ENCODE results near the gene DNAAF5. TPM values are rescaled to one million over a fixed set of nuclear protein-coding genes. Genes with fewer than 3 reads are reported as not detected.

DNAAF5 gene
- total RNA-seq = 21.8 TPM

GRCh38 chr7:726084-726853 lies at the start of gene DNAAF5:
Gene DNAAF5 (plus strand): TSS chr7:726699. CDS start chr7:726721, 22 bp downstream.
- peak; percentile 88 for ATAC-seq

DNA sequence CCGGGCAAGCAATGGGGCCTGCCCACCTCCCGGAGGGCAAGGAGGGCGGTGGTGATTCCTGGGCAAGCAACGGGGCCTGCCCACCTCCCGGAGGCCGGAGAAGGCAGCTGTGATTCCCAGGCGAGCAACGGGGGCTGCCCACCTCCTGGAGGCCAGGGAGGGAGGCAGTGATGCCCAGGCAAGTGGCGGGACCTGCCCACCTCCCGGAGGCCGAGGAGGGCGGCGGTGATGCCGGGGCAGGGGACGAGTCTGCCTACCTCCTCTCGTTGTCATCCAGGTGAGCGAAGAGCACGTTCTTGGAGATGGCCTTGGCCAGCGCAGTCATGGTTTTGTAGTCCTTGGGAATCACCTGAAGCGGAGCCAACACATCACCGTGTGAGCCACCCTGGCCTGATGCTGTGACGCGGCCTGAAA lies 49.5 kb upstream of the DNAAF5 start:
- ATAC-seq = no peak

- ATAC-seq = no peak
These were observed 45.9 kb upstream of the DNAAF5 start for GRCh38 chr7:680411-681127.

DNA sequence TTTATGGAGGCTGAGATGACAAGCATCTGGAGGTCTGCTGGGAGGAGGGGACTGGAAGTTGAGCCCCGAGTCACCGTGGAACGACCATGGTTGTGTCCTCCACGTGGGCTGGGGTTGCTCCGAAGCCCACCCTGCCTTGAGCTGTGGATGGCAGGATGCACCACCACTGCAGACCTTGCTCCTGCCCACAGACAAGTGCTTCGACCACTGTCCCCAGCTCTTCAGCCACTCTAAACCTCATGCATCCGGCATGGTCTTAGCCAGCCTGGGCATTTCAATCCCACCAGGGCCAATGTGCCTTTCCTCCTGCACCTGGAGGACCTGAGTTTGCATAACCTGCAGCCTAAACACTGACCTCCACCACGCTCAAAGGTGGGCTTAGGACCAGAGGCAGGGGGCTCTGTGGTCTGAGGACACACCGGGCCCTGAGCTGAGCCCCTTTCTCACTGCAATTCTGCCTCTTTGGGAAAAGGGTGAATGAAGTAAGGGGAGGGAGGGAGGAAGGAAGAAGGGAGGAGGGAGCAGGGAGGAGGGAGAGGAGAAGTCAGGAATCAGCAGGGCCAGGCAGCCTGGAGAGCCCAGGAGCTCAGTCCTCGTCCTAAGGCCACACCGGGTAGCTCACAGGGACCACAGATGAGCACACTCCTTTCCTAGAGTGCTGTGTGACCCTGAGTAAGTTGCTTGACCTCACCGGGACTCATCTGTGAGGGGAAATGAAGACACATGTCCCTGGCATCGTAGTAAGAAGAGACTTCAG lies 44.8 kb upstream of the DNAAF5 start:
- ATAC-seq = no peak

GRCh38 chr7:682810-683209 lies 43.7 kb upstream of the DNAAF5 start:
- no peak for ATAC-seq

DNA sequence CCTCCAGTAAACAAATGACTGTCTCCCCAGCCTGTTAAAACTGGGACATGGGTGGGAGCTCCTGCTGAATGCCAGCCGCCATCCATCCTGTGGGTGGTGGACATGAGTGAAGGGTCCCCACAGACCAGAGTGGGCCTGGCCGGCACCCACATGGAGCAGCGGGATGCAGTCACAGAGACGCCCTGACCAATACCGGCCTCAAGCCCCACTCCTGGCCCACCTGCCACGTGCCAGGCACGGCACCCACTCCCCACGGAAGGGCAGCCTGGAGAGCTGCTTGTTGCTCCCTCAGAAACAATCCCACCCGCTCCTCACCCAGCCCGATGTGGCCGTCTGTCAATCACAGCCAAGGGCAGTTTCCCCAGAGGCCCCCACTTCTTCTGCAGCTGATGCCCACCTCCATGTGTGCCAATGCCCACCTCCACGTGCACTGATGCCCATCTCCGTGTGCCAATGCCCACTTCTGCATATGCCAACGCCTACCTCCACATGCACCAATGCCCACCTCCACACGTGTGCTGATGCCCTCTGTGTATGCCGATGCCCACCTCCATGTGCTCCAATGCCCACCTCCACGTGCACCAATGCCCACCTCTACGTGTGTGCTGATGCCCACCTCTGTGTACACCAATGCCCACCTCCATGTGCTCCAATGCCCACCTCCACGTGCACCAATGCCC lies 42.8 kb upstream of the DNAAF5 start:
- no peak for ATAC-seq

- no peak for ATAC-seq
These were observed 42.1 kb upstream of the DNAAF5 start for GRCh38 chr7:684416-684815.

- no peak for ATAC-seq
These were observed 41.0 kb upstream of the DNAAF5 start for GRCh38 chr7:685540-685939.

DNA sequence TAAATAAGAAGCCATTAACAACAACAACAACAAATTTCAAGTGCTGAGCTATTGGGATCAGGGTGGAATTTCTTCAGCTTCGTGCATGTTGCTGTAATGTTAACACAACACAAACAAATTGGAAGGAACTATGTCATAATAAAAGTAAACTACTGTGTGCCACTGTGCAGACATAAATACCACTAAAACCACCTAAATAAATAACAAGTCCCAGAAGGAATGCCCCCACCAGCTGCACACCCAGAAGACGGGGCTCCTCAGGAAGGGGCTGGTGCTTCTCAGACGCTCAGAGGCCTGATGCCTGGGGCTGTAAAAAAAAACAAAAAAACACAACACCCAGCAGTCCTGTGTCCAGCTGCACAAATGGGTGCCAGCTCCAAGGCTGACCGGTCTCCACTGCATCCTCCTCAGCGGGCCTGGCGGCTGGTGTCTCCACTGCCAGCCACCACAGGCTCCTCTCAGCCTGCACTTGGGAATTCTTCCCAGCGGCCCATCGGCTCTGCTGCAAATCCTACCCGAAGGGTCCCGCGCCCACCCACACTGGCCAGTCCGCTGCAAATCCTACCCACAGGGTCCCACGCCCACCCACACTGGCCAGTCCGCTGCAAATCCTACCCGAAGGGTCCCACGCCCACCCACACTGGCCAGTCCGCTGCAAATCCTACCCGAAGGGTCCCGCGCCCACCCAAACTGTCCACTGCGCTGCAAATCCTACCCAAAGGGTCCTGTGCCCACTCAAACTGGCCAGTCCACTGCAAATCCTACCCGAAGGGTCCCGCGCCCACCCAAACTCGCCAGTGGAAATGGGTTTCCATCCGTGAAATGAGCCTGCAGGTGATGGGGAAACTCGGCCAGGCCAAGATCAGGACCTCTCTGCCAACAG lies 35.8 kb upstream of the DNAAF5 start:
- no peak for ATAC-seq

- ATAC-seq = no peak
These were observed 35.0 kb upstream of the DNAAF5 start for GRCh38 chr7:691361-692045.

DNA sequence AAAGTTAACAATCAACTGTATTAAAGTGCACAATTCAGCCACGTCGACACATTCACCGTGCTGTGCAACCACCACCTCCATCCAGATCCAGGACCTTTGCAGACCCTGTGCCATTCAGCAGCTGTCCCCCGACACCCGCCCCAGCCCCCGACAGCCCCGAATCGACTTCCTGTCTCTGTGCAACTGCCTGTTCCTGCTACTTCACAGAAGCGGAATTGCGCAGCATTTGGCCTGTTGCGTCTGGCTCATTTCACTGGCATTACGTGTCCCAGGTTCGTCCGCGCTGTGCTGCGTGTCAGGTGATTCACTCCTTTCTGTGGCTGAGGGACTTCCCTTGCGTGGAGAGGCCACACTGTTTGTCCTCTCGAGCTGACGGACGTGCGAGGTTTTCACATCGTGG lies 33.2 kb upstream of the DNAAF5 start:
- ATAC-seq = no peak

- ATAC-seq = no peak
These were observed 30.1 kb upstream of the DNAAF5 start for GRCh38 chr7:696426-696811.

- ATAC-seq = no peak
These were observed 29.5 kb upstream of the DNAAF5 start for GRCh38 chr7:696812-697551.

DNA sequence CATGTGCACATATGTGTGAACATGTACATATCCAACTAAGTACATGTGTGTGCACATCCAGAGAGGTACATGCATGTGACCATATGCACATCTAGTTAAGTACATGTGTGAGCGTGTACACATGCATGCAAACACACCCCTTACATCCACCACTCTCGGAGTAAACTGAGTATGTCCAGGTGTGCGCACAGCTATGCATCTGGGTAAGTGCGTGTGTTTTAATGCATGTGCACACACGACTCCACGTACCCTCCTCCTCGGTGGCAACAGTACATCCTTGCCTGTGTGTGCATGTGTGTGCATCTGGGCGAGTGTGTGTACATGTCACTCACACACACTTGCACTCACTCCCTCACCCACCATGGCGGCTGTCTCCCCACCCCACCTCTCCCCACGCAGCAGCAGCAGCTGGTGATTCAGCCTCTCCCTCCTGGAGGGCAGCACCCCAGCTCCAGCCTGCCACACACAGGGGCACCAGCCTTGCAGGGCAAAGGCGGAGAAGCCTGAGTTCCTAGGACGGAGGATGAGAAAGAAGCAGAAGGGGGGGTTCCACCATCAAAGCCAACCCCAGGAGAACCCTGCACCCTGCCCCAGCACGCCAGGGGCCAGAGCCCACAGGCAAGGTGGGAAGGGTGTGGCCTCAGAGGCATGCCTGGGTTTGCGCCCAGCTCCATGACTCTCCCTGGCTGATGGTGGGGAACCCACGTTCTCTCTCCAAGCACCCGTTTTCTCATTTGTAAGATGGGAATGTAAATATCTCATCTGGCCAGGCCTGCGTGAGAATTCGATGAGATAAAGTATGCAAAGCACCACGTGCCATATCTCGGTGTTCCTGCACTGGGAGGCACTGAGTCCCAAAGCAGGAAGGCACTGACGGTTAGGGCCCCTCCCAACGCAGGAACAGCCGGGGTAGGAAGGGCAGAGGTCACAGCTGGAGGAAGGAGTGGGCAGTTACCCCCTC lies 27.7 kb upstream of the DNAAF5 start:
- ATAC-seq = peak; percentile 72

DNA sequence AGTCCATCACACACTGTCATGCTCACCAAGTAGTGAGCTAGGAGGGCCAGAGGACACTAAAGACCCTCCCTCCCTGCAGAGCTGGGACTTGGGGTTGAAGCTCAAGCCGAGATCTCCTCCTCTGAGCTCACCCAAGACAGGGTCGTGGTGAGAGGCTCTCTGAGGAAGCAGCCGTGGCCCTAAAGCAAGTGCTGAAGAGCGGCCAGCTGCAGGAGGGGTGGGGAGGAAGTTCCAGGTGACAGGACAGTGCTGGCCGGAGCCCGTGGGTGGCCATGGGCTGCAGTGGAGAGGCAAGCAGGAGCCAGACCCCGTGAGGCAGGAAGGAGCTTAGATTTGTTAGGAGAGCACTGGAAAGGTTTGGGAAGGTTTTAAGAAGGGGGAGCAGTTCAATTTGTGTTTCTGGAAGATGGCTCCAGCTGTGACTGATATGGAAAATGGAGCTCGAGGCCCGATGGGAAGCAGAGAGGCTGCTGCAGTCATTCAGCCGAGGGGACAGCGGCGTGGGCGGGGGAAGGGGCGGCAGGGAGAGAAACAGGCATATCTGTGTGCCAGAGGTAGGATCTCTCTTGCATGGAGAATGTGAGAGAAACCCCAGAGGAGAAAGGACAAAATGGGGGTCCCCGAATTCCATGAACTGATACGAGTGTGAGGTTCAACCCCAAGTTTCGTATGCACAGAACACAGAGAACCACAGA lies 26.9 kb upstream of the DNAAF5 start:
- ATAC-seq = peak; percentile 17

DNA sequence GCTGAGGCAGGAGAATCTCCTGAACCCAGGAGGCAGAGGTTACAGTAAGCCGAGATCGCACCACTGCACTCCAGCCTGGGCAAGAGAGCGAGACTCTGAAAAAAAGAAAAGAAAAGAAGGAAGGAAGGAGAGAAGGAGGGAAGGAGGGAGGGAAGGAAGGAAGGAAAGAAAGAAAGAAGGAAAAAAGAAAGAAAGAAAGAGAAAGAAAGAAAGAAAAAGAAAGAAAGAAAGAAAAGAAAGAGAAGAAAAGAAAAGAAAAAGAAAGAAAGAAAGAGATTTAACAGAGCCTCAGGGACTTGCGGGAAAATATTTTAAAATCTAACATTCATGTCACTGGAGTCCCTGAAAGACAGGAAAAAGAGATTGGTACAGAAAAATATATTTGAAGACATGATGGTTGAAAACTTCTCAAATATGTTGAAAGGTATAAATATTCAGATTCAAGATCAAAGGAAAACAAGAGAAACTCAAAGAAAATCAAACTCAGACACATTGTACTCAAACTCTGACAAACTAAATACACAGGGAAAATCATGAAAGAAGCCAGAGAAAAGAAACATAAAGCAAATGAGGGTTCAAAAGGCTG lies 25.3 kb upstream of the DNAAF5 start:
- ATAC-seq = no peak

- no peak for ATAC-seq
These were observed 23.4 kb upstream of the DNAAF5 start for GRCh38 chr7:703049-703448.

- no peak for ATAC-seq
These were observed 19.8 kb upstream of the DNAAF5 start for GRCh38 chr7:706721-707120.

Measured in esophagus mucosa (tissue), 1 donor.